ENCODE results near the gene FAF1. TPM values are rescaled to one million over a fixed set of nuclear protein-coding genes. Genes with fewer than 3 reads are reported as not detected.

FAF1 gene
- total RNA-seq, 4 donors from 2014 or later: 39.7 to 60.6 (median 42.9) TPM

DNA sequence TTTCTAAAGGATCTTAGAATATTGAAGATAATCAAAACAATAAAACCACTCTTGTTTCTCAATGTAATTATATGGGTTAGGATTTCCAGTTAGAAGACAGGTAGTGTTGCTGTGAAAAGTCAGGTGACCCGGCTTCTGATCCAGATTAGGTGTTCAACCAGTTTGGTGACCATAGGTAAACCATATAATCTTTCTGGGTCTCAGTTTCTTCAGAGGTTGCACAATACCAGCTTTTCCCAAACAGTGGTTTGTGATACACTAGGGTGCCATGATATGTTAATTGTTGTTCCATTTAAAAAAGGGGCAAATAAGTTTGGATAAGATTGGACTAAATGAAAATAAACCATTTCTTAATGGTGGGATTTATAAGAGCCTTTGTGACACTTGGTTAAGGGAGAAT lies 472.3 kb downstream of the FAF1 start:
- H3K27ac ChIP-seq (replicated peaks in 1 of 4): no peak overlapping the region
- H3K4me1 ChIP-seq: no peaks in the 10 kb centered on the region
- no peaks in the 10 kb centered on the region for H3K27me3 ChIP-seq
- H3K4me3 ChIP-seq: no peak overlapping the region
- no peak for DNase-seq (ENCODE audit: extremely low spot score)
- intact Hi-C loops (cut with DNase I): no loop called here
- peaks cover 4 to 45% (median 28%) of the 10 kb centered on the region in 4 donors for H3K36me3 ChIP-seq
- no peaks in the 10 kb centered on the region for H3K9me3 ChIP-seq
- TF ChIP-seq EP300 (IDR thresholded peaks at IDR 0.05) (no peak), POLR2AphosphoS5 (IDR thresholded peaks at IDR 0.05) (no peak), POLR2A (IDR thresholded peaks at IDR 0.05; ENCODE audit: low read depth) (no peak)
- TF ChIP-seq, protein P1, sequence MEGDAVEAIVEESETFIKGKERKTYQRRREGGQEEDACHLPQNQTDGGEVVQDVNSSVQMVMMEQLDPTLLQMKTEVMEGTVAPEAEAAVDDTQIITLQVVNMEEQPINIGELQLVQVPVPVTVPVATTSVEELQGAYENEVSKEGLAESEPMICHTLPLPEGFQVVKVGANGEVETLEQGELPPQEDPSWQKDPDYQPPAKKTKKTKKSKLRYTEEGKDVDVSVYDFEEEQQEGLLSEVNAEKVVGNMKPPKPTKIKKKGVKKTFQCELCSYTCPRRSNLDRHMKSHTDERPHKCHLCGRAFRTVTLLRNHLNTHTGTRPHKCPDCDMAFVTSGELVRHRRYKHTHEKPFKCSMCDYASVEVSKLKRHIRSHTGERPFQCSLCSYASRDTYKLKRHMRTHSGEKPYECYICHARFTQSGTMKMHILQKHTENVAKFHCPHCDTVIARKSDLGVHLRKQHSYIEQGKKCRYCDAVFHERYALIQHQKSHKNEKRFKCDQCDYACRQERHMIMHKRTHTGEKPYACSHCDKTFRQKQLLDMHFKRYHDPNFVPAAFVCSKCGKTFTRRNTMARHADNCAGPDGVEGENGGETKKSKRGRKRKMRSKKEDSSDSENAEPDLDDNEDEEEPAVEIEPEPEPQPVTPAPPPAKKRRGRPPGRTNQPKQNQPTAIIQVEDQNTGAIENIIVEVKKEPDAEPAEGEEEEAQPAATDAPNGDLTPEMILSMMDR (IDR thresholded peaks at IDR 0.05): no peak
- 100% methylated on average over 1 of the region's 1 CpG for WGBS

DNA sequence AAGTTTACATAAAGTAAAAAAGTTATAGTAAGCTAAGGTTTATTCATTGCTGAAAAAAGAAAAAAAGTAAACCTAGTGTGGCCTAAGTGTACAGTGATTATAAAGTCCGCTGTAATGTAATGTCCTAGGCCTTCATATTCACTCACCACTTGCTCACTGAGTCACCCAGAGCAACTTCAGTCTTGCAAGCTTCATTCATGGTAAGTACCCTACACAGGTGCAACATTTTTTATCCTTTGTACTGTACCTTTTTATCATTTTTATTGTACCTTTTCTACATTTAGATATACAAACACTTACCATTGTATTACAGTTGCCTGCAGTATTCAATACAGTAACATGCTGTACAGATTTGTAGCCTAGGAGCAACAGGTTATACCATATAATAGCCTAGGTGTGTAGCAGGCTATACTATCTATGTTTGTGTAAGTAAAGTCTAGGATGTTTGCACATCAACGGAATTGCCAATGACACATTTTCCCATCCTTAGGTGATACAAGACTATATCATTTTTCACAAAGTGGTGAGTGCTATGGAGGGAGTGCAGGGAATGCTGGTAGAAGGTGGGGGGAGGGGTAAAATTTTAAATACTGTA lies 478.8 kb downstream of the FAF1 start:
- DNase-seq (ENCODE audit: extremely low spot score): no peak
- H3K36me3 ChIP-seq: no peaks in the 10 kb centered on the region
- WGBS: 91% methylated on average over 2 of the region's 2 CpGs
- no peak overlapping the region for H3K4me3 ChIP-seq
- intact Hi-C loops (cut with DNase I): no loop called here
- TF ChIP-seq, protein P1 (IDR thresholded peaks at IDR 0.05): no peak
- TF ChIP-seq POLR2A (IDR thresholded peaks at IDR 0.05; ENCODE audit: low read depth): no peak
- no peak for TF ChIP-seq EP300 (IDR thresholded peaks at IDR 0.05)
- TF ChIP-seq POLR2AphosphoS5 (IDR thresholded peaks at IDR 0.05): no peak
- no peaks in the 10 kb centered on the region for H3K27me3 ChIP-seq
- H3K4me1 ChIP-seq: no peaks in the 10 kb centered on the region
- no peaks in the 10 kb centered on the region for H3K9me3 ChIP-seq
- H3K27ac ChIP-seq (replicated peaks in 1 of 4): no peak overlapping the region

- intact Hi-C loops (cut with DNase I): no loop called here
- no peak overlapping the region for H3K4me3 ChIP-seq
- TF ChIP-seq, protein P1 (IDR thresholded peaks at IDR 0.05): no peak
- TF ChIP-seq POLR2AphosphoS5 (IDR thresholded peaks at IDR 0.05) (no peak), EP300 (IDR thresholded peaks at IDR 0.05) (no peak), POLR2A (IDR thresholded peaks at IDR 0.05; ENCODE audit: low read depth) (no peak)
- no peak for DNase-seq (ENCODE audit: extremely low spot score)
- no peaks in the 10 kb centered on the region for H3K27me3 ChIP-seq
- 58% methylated on average over 1 of the region's 1 CpG for WGBS
- no peaks in the 10 kb centered on the region for H3K4me1 ChIP-seq
- no peak overlapping the region for H3K27ac ChIP-seq (replicated peaks in 1 of 4)
- peaks cover 13 to 35% (median 26%) of the 10 kb centered on the region in 4 donors for H3K36me3 ChIP-seq
- H3K9me3 ChIP-seq: no peaks in the 10 kb centered on the region
Observed at GRCh38 chr1:50476800-50477199, 483.3 kb downstream of the FAF1 start.

DNA sequence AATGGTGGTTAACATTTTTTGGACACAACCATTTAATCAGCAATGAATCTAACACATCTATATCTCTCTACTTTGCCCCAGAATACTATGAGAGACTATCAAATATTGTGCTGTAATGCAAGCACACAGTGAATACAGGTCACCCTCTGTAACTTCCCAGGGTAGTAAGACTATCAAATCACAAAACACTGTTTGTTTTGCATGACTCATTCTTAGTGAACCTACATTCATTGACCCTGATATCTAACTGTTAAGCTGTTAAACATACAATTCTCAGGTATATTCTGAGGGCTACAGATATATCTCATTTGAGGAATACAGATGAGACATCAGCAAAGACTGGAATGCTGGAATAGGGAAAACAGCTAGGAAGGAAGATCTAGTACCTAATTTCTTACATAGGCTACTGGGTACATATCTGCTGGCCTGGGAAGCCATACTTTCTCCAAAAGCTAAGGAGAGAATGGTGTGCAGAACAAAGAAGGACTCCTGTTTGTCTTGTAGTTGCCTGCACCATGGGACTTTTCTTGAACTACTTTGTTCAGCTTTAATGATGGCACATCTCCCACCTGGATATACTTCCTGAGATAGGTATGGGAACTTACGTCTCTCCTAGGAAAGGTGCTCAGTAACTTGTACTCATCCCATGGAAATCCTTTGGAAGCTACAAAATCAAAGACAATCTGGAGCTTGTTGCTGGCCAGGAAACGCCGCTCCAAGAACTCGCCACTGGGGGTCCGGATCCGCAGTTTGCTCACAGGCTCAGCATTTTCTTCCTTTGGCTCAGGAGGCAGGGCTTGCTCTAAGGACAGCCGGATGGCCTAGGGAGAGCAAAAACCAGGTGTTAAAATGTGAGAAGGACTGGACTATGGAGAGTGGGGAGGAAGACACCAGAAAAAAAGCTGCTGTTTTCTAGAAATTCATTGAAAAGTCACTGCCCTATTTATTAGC lies 484.9 kb downstream of the FAF1 start:
- Histone ChIP-seq H3K4me3 (no peak overlapping the region), H3K36me3 (peaks cover 13 to 35% (median 28%) of the 10 kb centered on the region in 4 donors), H3K9me3 (no peaks in the 10 kb centered on the region), H3K27me3 (no peaks in the 10 kb centered on the region), H3K27ac (replicated peaks in 1 of 4) (no peak overlapping the region), H3K4me1 (no peaks in the 10 kb centered on the region)
- WGBS: 87% methylated on average over 7 of the region's 7 CpGs
- intact Hi-C loops (cut with DNase I): no loop called here
- no peak for DNase-seq (ENCODE audit: extremely low spot score)
- TF ChIP-seq, protein P1 (IDR thresholded peaks at IDR 0.05): no peak
- TF ChIP-seq POLR2AphosphoS5 (IDR thresholded peaks at IDR 0.05): no peak
- no peak for TF ChIP-seq POLR2A (IDR thresholded peaks at IDR 0.05; ENCODE audit: low read depth)
- no peak for TF ChIP-seq EP300 (IDR thresholded peaks at IDR 0.05)

Measured in esophagus muscularis mucosa (tissue), 4 donors.